ENCODE results near the gene GSTP1.
"Not testable (repeated sequence)": the region's sequence is repeated elsewhere in the genome, so short reads cannot be mapped to it uniquely, and the experiment has no call there.

Gene GSTP1

GRCh38 chr11:67564230-67564629 is 19.4 kb upstream of the GSTP1 start:
- no peak for DNase-seq

GRCh38 chr11:67571443-67571842 is 12.2 kb upstream of the GSTP1 start:
- DNase-seq, result no peak

- no peak for DNase-seq
Observed at GRCh38 chr11:67572305-67572704, 11.3 kb upstream of the GSTP1 start.

- DNase-seq, result peak; percentile 62
Observed at GRCh38 chr11:67572747-67573419, 10.7 kb upstream of the GSTP1 start.

- no peak for DNase-seq
Observed at GRCh38 chr11:67574938-67575337, 8.7 kb upstream of the GSTP1 start.

GRCh38 chr11:67576735-67577475 is 6.7 kb upstream of the GSTP1 start:
- DNase-seq, result no peak

GRCh38 chr11:67577951-67578350 is 5.7 kb upstream of the GSTP1 start:
- DNase-seq, result no peak

- no peak for DNase-seq
Observed at GRCh38 chr11:67581469-67581868, 2.1 kb upstream of the GSTP1 start.

- no peak for DNase-seq
Observed at GRCh38 chr11:67582011-67582410, 1.6 kb upstream of the GSTP1 start.

- DNase-seq, result no peak
Observed at GRCh38 chr11:67584205-67584880, 731 bp downstream of the GSTP1 start.

- DNase-seq, result no peak
Observed at GRCh38 chr11:67584881-67585873, 1.6 kb downstream of the GSTP1 start.

GRCh38 chr11:67585911-67586310 is 2.3 kb downstream of the GSTP1 start:
- no peak for DNase-seq

GRCh38 chr11:67586568-67587250 is 3.1 kb downstream of the GSTP1 start:
- no peak for DNase-seq

- no peak for DNase-seq
Observed at GRCh38 chr11:67588136-67588503, 4.5 kb downstream of the GSTP1 start.

- not testable (repeated sequence) for DNase-seq
Observed at GRCh38 chr11:67588899-67589415, 5.3 kb downstream of the GSTP1 start.

- DNase-seq, result no peak
Observed at GRCh38 chr11:67592880-67593564, 9.4 kb downstream of the GSTP1 start.

GRCh38 chr11:67593565-67593905 is 9.9 kb downstream of the GSTP1 start:
- DNase-seq, result no peak

- DNase-seq, result no peak
Observed at GRCh38 chr11:67594480-67594879, 10.9 kb downstream of the GSTP1 start.

GRCh38 chr11:67596753-67597300 is 13.2 kb downstream of the GSTP1 start:
- DNase-seq, result no peak

- not testable (repeated sequence) for DNase-seq
Observed at GRCh38 chr11:67597458-67597857, 13.8 kb downstream of the GSTP1 start.

- not testable (repeated sequence) for DNase-seq
Observed at GRCh38 chr11:67597963-67598362, 14.4 kb downstream of the GSTP1 start.
